OCI-LY3 (cell line): ENCODE data around the gene KCNJ11.

Experiments
- H2AFZ ChIP-seq: fragments of 200-600, 300-600 bp; shearing (Covaris generic); 2 replicates; pipeline ENCODE4 v1.6.0; 2014; ENCODE audit warnings: antibody characterized with exemption, low read depth, low read length
- H3K27ac ChIP-seq: fragments of 200-600, 300-600 bp; sonication (generic); 2 replicates; pipeline ENCODE4 v1.5.1; 2014; ENCODE audit warnings: mild to moderate bottlenecking, low read length, moderate library complexity, mixed read lengths
- H3K27me3 ChIP-seq: fragments of 200-600, 300-600 bp; sonication (generic); 2 replicates; pipeline ENCODE4 v1.6.1; 2014; ENCODE audit warnings: low read depth, low read length, mixed read lengths
- H3K36me3 ChIP-seq: fragments of 200-600, 300-600 bp; sonication (generic); replicated peaks from 2 replicates; pipeline ENCODE3; 2014; ENCODE audit warnings: low read depth, low read length, mixed read lengths
- H3K4me1 ChIP-seq: fragments of 300-600, 200-600 bp; sonication (generic); 2 replicates; pipeline ENCODE4 v1.6.1; 2014; ENCODE audit warnings: low read length, mixed read lengths
- H3K4me2 ChIP-seq: fragments of 200-600, 300-600 bp; sonication (generic); 2 replicates; pipeline ENCODE4 v1.6.1; 2014; ENCODE audit warnings: low read length, mixed read lengths
- H3K4me3 ChIP-seq: fragments of 300-600, 200-600 bp; sonication (generic); 2 replicates; pipeline ENCODE4 v1.5.1; 2014; ENCODE audit warnings: antibody characterized with exemption, mild to moderate bottlenecking, low read length, moderate library complexity
- H3K79me2 ChIP-seq: fragments of 300-600, 200-600 bp; shearing (Covaris generic); 2 replicates; pipeline ENCODE4 v1.6.1; 2014; ENCODE audit warnings: mild to moderate bottlenecking, low read length, mixed read lengths
- H3K9ac ChIP-seq: fragments of 300-600, 200-600 bp; shearing (Covaris generic); 2 replicates; pipeline ENCODE4 v1.6.0; 2014; ENCODE audit warnings: mild to moderate bottlenecking, low read length, moderate library complexity
- H3K9me3 ChIP-seq: fragments of 200-600, 300-600 bp; shearing (Covaris generic); 2 replicates; pipeline ENCODE4 v1.6.1; 2014; ENCODE audit warnings: low read length, mixed read lengths; ENCODE audit not compliant: insufficient read depth
- H4K20me1 ChIP-seq: fragments of 200-600, 300-600 bp; sonication (generic); 2 replicates; pipeline ENCODE4 v1.6.1; 2016; ENCODE audit warnings: low read length, mixed read lengths; ENCODE audit not compliant: insufficient read depth
- EZH2phosphoT487 ChIP-seq: fragments of 200-600 bp; shearing (Covaris generic); IDR thresholded peaks from 2 replicates; pipeline ENCODE4 v1.6.1; 2018; ENCODE audit warnings: antibody characterized with exemption, mixed run types, low read depth
- TF ChIP-seq, protein P1 (sequence below): fragments of 200-600, 300-600 bp; sonication (generic); IDR thresholded peaks from 2 replicates; pipeline ENCODE4 v1.5.1; 2014; ENCODE audit warnings: antibody characterized with exemption, low read length, low read depth

The KCNJ11 gene

GRCh38 chr11:17412488-17413180 is 24.2 kb upstream of the KCNJ11 start:
- Histone ChIP-seq H3K4me1 (no peaks in the 10 kb centered on the region), H3K4me3 (no peak overlapping the region), H3K27ac (no peak overlapping the region), H3K9me3 (no peaks in the 10 kb centered on the region), H3K27me3 (peaks cover 20% of the 10 kb centered on the region), H2AFZ (no peak overlapping the region), H4K20me1 (no peaks in the 10 kb centered on the region), H3K36me3 (no peaks in the 10 kb centered on the region), H3K79me2 (no peaks in the 10 kb centered on the region), H3K4me2 (no peak overlapping the region), H3K9ac (no peak overlapping the region)
- TF ChIP-seq EZH2phosphoT487 = no peak
- TF ChIP-seq, protein P1, sequence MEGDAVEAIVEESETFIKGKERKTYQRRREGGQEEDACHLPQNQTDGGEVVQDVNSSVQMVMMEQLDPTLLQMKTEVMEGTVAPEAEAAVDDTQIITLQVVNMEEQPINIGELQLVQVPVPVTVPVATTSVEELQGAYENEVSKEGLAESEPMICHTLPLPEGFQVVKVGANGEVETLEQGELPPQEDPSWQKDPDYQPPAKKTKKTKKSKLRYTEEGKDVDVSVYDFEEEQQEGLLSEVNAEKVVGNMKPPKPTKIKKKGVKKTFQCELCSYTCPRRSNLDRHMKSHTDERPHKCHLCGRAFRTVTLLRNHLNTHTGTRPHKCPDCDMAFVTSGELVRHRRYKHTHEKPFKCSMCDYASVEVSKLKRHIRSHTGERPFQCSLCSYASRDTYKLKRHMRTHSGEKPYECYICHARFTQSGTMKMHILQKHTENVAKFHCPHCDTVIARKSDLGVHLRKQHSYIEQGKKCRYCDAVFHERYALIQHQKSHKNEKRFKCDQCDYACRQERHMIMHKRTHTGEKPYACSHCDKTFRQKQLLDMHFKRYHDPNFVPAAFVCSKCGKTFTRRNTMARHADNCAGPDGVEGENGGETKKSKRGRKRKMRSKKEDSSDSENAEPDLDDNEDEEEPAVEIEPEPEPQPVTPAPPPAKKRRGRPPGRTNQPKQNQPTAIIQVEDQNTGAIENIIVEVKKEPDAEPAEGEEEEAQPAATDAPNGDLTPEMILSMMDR = no peak

DNA sequence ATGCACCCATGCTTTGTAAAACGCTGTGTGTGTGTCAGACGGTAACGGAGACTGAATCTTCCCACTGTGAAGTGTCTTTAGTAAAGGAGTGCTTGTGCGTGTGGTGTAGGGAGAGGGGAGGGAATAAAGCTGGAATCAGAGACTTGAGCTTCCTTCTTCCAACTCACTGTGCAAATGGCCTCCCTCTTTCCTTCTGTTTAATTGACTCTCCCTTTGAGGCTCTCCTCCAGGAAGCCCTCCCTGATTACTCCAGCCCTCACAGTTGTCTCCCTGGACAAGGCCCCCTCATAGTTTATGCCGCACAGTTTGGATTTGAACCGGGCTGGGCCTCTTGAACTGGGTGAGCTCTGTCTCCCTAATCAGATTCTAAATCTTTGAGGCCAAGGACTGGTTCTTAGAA is 23.0 kb upstream of the KCNJ11 start:
- Histone ChIP-seq H3K9ac (no peak overlapping the region), H3K9me3 (no peaks in the 10 kb centered on the region), H3K27me3 (peaks cover 16% of the 10 kb centered on the region), H3K36me3 (no peaks in the 10 kb centered on the region), H4K20me1 (no peaks in the 10 kb centered on the region), H3K4me3 (no peak overlapping the region), H3K4me1 (no peaks in the 10 kb centered on the region), H3K4me2 (no peak overlapping the region), H3K27ac (no peak overlapping the region), H3K79me2 (no peaks in the 10 kb centered on the region), H2AFZ (no peak overlapping the region)
- no peak for TF ChIP-seq EZH2phosphoT487

DNA sequence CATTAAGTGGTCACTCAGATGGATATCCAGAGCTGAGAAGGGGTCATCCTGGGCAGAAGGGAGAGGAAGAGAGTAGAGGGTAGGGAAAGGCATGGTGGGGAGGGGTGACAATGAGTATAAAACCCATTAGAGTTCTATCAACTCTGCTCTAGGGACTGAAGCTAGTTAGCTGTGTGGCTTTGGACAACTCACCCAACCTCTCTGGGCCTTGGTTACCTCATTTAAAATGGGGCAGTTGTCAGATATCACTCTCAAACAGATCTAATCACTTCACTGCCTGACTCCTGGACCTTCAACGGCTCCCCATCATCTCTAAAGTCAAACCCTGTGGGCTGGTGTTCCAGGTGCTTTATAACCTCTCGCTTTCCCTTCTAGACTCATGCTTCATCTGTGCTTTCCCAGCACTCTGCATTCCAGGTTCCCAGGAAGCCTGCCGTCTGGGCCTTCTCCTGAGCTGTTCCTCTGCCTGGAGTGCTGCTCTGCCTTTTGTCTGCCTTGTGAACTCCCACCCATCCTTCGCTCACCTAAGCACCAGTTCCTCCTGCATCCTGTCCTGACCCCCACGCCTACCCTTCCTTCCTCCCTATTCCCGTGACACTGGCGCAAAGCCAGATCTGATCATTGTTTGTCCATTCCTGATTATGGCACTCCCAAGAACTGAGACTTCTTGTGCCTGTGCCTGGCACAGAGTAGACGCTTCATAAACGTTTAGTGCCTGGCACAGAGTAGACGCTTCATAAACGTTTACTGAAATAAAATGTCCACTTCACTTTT is 22.3 kb upstream of the KCNJ11 start:
- Histone ChIP-seq H2AFZ (no peak overlapping the region), H3K27ac (no peak overlapping the region), H3K9me3 (no peaks in the 10 kb centered on the region), H3K79me2 (no peaks in the 10 kb centered on the region), H3K9ac (no peak overlapping the region), H3K4me3 (no peak overlapping the region), H3K4me2 (no peak overlapping the region), H3K4me1 (peaks cover 3% of the 10 kb centered on the region), H3K36me3 (no peaks in the 10 kb centered on the region), H4K20me1 (no peaks in the 10 kb centered on the region), H3K27me3 (peaks cover 9% of the 10 kb centered on the region)
- TF ChIP-seq, protein P1 = no peak
- TF ChIP-seq EZH2phosphoT487 = no peak

DNA sequence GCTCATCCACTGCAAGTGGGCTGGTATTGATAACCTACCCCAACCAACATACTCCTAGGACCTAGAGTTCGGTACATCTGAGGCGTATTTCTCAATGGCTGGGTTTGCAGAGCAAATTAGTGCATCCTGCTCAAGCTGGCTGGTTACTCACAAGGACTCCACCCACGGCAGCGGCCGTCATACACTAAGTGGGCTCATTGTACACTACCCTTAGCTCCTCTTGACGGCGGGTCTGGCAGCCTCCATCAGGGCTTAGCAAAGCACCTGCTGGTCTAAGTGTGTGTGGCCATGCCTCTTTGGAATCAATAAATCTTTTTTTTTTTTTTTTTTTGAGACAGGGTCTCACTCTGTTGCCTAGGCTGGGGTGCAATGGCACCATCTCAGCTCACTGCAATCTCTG is 20.2 kb upstream of the KCNJ11 start:
- H3K4me3 ChIP-seq = no peak overlapping the region
- H4K20me1 ChIP-seq = no peaks in the 10 kb centered on the region
- H3K27me3 ChIP-seq = peaks cover 6% of the 10 kb centered on the region
- no peak overlapping the region for H3K4me2 ChIP-seq
- H3K4me1 ChIP-seq = peaks cover 9% of the 10 kb centered on the region
- H3K9ac ChIP-seq = no peak overlapping the region
- H3K79me2 ChIP-seq = no peaks in the 10 kb centered on the region
- H3K9me3 ChIP-seq = no peaks in the 10 kb centered on the region
- TF ChIP-seq EZH2phosphoT487 = no peak
- TF ChIP-seq, protein P1 = no peak
- no peaks in the 10 kb centered on the region for H3K36me3 ChIP-seq
- H3K27ac ChIP-seq = no peak overlapping the region
- no peak overlapping the region for H2AFZ ChIP-seq
